NOMO-1 treated with dmso at 0.1 percent for 144 hours (cell line): ENCODE results near the gene ZNF382.
"Not testable (repeated sequence)": the region's sequence is repeated elsewhere in the genome, so short reads cannot be mapped to it uniquely, and the experiment has no call there.

Experiments used
- DNase-seq: peaks from one replicate; lab custom pipeline; 2025; ENCODE audit not compliant: unreplicated experiment; lab: John Stamatoyannopoulos, UW

Gene ZNF382

DNA sequence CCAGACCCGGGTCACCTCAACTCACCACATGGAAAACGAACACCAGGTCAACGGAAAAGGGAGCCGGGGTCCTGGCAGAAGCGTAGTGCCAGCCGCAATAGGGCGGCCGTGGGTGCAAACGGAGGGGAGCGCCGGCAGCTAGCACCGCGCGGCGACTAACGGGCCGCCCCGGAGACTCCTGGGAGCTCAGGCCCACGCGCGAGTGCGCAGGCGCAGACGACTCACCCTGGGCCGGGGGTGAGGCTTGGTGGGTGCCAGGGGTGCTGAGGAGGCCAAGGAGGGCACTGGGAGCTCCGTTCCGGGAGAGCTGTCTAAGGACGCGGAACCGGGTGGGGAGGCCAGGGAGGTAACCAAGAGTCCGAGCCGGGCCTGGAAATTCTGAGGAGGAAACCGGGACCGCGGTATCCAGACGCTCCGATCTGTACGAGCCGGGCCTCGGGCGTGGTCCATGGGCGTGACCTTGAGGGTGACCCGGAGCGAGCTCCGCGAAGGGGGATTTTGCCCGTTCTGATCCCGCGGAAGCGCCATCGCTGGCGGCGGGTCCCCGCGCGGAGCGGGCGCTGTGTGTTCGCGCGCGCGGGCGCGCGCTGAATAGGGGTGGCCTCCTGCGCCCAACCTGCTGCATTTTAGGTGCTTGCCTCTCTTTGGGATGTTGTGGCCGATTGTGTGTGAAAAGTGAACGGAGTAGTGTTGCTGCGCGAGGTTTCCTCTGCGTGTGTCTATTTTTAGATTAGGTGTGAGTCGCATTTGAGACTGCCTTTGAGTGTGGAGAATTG is at the start of gene ZNF382:
TSS of gene ZNF382 (plus strand) at position 213 of the 776 bp plus-strand sequence. CDS start 4,602 bp downstream, outside the sequence.
- DNase-seq = no peak

DNA sequence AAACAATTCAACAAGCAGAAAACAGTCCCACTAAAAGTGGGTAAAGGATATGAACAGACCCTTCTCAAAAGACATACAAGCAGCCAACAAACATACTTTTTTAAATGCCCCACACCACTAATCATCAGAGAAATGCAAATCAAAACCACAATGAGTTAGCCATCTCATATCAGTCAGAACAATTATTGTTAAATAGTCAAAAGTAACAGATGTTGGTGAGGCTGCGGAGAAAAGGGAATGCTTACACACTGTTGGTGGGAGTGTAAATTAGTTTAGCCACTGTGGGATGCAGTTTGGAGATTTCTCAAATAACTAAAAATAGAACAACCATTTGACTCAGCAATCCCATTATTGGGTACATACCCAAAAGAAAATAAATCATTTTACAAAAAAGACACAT is 40.7 kb upstream of the ZNF382 start:
- no peak for DNase-seq

DNA sequence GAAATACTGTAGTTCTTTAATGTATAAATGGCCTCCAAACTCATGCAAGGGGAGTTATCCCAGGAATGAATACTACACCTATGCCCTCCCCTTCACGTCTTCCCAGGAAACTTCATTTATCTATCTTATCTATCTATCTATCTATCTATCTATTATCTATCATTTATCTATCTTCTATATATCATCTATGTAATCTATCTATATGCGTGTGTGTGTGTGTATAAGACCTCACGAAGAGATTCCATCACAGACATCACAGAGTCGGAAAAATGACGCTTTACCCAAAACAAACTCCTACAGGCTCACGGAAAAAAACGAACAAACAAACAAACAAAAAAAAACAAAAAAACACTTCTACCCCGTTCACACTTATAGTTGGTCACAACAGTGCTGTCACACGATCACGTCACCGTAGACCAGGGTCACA is 32.5 kb upstream of the ZNF382 start:
- no peak for DNase-seq

DNA sequence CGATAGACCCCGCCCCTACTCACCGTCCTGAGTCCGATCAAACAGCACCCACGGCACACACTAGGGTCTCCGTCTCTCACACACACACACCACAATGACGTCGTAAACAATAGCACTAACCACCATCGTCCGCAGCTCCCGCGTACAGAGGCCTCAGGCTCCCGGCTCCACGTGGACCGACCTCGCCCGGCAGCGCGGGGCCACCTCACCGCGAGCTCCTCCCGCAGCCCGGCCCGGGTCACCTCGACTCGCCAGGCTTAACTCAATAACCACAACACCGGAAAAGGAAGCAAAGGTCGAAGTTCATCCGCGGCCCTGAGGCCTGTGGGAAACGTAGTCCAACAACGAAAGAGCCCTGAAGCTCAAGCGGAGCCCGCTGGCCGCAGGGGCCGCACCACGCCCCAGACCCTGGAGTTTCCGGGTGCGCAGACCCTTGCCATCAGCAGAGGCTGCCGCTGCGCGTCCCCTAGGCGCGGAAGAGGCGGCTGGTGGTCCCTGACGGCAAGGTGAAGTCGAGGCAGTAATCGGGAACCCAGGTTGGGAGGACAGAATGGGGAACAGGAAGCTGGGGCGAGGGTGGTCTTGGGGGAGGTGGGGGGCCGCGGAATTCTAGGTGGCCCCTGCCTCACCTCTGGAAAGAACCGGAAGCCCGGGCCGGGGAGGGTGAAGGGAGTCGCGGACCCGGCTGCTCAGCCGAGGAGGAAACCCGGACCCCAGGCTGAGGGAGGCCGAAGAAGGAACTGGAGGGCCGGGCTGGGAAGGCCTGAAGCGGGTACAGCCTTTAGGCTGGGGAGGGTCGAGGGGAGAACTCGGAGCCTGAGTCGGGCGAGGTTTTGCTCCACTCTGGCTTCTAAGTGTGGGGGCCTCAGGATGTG is 31.9 kb upstream of the ZNF382 start, which contains the start of gene ZNF529:
TSS of gene ZNF529 (minus strand) at position 273 of the 875 bp plus-strand sequence. CDS start 946 bp downstream, outside the sequence.
- peak; percentile 94 for DNase-seq

DNA sequence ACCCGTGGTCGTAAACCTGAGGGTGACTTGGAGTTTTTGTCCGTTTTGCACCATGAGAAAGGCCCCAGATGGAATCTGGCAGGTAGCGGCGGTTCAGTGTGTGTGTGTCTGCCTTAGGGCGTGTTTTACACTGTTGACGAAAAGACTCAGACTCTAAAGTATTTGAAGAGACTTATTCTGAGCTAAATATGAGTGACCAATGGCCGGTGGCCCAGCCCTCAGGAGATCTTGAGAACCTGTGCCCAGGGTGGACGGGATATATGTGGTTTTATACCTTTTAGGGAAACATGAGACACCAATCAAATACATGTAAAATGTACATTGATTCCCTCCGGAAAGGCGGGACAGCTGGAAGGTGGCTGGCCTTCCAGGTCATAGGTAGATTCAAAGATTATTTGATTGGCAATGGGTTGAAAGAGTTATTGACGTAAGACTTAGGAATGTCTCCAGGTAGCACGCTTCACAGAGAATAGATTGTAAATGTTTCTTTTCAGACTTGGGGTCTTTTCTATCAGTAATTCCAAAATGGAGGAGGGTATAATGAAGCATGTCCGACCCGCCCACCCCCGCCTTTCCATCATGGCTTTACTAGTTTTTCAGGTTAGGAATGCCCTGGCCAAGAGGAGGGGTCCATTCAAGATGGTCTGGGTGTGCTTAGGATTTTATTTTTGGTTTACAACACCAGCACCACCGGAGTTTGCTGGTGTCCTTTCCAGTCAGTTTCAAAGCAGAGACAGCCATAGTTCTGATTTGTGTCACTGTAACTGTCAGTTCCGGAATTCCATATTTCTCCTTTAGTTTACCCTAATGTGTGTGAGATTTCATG is 31.0 kb upstream of the ZNF382 start:
- peak; percentile 28 for DNase-seq

DNA sequence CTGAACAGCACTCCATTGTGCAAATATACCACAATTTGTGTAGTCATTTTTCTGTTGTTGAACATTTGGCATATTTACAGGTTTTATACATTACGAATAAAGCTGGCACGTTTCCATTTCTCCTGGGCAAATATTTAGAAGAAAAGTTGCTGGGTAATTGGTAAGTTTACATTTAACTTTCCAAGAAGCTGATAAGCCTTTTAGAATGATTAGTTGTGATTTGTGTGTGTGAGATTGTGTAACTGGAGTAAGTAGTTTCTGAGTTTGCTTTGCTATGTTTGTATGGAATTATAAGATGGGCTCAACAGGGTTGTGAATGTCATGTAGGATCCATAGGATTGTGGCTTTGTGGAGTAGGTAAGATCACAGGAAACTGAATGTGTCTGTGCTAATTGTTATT is 30.4 kb upstream of the ZNF382 start:
- DNase-seq = no peak

DNA sequence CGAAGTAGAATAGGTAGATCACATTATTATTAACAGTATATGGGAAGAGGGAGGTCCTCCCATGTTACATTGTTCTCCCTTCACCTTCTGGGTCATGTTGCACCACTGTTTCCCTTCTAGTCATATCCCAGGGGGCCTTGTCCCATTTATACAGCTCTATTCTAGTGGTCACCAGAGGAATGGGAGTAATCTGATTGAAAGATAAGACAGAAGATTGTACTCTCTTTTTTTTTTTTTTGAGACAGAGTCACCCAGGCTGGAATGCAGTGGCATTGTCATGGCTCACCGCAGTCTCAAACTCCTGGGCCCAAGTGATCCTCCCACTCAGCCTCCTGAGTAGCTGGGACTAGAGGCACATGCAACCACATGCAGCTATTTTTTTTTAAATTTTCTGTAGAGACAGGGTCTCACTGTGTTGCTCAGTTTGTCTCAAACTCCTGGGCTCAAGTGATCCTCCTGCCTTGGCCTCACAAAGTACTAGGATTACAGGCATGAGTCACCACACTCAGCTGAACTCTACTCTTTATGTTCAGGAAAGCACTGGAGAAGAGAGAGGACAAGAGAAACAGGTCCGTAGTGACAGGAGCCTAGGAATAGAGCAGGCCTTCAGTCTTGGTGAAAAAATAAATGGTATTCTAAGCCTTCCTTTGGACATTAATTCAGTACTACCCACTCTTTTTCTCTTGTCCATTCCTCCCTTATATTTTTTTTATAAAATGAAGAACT is 27.7 kb upstream of the ZNF382 start:
- no peak for DNase-seq

DNA sequence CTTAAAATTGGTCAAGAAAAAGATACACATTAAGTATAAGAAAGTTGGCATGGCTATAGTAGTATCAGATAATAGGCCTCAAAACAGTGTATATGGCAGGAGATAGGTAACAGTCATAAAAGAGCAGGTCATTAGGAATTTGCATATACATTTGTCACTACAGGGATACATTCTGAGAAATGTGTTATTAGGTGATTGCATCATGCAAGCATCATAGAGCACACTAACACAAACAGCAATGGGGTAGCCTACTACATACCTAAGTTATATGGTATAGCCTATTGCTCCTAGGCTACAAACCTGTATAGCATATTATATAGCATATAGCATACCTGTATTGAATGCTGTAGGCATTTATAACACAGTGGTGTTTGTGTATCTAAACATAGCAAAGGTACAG is 25.9 kb upstream of the ZNF382 start:
- DNase-seq = no peak

DNA sequence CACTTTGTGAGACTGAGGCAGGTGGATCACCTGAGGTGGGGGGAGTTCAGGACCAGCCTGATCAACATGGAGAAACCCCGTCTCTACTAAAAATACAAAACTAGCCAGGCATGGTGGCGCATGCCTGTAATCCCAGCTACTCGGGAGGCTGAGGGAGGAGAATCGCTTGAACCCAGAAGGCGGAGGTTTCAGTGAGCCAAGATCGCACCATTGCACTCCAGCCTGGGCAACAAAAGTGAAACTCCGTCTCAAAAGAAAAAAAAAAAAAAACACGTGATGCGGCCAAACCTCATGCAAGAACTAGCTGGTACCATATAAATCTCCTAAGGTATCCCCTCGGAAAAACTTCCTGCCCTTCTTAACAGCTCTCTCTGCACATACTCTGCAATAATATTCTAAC is 2.4 kb upstream of the ZNF382 start:
- DNase-seq = not testable (repeated sequence)

DNA sequence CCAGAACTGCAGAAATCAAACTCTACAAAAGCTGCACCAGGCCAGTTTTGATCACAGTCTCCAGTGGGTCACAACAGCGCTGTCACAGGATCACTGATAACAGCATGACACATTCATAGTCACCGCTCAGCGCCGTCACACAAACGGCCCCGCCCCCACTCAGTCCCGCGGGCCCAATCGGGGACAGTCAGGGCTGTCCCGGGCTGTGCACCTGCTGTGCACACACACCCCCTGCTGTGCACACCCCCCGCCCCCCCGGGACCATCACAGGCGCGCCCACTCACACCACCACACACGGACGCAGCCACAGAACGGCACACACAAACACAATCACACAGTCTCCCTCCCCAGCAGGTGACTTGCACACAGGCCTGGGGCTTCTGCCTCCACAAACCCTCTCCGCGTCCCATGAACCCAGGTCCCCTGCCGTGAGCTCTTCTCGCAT is 435 bp upstream of the ZNF382 start:
- no peak for DNase-seq

DNA sequence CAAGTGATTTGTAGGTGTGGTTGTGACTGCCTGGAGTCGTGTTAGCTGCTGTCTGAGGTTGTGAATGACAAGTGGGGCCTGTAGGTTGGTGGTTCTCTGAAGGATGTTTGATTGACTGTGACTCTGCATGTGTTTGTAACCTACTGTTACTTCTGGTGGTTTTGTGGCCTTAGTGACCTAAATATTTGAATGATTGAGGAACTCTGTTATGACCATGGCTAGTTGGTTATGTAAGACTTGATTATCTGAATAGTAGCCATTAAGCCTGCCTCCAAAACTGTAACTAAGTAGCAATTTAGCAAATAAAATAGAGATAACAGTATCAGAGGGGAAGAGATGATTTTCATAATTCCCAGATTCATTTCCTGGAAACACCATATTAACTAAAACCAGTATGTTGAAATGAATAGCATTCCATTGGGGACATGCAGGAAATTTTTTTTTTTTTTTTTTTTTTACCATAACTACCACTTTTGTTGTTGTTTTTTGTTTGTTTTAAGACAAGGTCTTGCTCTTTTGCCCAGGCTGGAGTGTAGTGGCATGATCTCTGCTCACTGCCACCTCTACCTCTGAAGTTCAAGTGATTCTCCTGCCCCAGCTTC is 865 bp downstream of the ZNF382 start:
- no peak for DNase-seq

DNA sequence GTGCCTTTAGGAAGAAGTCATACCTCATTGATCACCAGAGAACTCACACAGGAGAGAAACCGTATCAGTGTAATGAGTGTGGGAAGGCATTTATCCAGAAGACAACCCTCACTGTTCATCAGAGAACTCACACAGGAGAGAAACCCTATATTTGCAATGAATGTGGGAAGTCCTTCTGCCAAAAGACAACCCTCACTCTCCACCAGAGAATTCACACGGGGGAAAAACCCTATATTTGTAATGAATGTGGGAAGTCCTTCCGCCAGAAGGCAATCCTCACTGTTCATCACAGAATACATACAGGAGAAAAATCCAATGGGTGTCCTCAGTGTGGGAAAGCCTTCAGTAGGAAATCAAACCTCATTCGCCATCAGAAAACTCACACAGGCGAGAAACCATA is 21.9 kb downstream of the ZNF382 start:
- DNase-seq = no peak

DNA sequence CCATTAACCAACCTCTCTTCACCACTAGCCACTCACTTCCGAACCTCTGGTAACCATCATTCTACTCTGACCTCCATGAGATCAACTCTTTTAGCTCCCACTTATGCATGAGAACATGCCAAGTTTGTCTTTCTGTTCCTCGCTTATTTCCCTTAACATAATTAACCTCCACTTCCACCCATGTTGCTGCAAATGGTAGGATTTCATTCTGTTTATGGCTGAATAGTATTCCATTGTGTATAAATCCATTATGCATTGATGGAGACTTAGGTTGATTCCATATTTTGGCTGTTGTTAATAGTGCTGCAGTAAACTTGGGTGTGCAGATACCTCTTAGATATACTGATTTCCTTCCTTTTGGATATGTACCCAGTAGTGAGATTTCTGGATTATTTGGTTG is 30.2 kb downstream of the ZNF382 start:
- DNase-seq = no peak

DNA sequence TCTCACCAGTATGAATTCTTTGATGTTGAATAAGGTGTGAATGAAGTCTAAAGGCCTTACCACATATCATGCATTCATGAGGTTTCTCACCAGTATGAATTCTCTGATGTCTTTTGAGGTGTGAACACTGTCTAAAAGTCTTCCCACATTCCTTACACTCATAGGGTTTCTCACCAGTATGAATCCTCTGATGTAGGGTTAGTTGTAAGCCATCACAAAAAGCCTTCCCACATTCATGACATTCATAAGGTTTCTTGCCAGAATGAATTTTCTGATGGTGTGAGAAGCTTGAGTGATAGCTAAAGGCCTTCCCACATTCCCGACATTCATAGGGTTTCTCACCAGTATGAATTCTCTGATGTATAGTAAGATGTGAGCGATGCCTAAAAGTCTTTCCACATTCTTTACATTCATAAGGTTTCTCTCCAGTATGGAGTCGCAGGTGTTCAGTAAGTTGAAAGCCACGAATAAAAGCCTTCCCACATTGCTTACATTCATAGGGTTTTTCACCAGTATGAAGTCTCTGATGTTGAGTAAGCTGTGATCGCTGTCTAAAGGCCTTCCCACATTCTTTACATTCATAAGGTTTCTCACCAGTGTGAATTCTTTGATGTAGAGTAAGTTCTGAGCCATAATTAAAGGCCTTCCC is 33.9 kb downstream of the ZNF382 start:
- DNase-seq = no peak

DNA sequence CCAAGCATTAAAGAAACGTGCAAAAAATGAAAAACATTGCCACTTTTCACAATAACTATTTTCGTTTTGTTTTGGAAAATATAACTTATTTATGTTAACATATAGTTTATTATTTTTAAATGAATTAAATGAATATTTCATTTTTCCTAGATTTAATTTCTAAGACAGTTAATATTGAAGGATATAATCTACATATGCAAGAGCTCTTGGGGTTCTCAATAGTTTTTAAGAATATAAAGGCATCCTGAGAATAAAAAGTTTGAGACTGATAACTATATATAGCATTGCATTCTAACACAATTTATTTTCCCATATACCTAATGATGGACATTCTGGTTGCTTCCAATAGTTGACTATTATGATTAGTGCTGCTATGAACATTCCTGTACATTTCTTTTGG is 41.6 kb downstream of the ZNF382 start:
- DNase-seq = no peak

DNA sequence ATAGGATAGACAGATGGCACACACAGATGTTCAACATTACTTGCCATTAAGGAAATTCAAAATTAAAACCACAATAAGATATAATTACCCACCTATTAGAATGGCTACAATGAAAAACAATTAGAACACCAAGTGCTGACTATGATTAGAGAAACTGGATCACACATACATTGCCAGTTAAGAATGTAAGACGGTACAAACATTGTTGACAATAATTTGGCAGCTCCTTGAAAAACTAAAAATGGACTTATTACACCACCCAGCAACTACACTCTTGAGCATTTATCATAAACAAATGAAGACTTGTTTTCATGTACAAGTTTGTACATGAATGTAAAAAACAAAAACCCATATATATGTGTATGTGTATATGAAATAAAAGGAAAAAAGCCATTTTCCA is 47.8 kb downstream of the ZNF382 start:
- no peak for DNase-seq

DNA sequence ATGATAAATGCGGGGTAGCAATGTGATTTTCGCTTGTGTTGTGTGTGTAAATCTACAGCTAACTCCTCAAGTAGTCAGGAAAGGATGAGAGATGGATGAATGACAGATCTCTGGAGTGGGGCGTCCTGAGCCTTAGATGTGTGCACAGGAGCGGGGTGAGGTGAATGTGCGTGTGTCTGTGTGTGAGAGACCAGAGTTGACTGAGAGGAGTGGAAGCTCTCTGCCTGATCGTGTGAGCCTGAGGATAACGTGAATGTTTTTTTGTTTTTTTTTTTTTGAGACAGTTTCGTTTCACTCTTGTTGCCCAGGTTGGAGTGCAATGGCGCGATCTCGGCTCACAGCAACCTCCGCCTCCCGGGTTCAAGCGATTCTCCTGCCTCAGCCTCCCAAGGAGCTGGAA is 60.7 kb downstream of the ZNF382 start:
- DNase-seq = no peak

DNA sequence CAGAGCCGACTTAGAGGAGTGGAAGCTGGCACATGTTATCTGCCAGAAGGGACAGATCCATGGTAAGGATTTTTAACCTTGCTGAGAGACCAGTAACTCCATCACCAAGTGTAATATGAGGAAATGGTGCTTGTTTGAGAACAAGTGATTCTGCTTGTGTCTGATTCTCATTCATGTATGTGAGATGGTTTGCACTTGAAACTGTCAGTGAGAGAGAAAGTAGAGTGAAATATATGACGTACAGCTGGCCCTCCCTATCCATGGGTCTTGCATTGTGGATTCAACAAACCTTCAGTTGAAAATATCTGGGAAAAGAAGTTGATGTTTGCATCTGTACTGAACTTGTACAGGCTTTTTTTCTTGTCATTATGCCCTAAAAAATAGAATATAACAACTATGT is 63.5 kb downstream of the ZNF382 start:
- no peak for DNase-seq

DNA sequence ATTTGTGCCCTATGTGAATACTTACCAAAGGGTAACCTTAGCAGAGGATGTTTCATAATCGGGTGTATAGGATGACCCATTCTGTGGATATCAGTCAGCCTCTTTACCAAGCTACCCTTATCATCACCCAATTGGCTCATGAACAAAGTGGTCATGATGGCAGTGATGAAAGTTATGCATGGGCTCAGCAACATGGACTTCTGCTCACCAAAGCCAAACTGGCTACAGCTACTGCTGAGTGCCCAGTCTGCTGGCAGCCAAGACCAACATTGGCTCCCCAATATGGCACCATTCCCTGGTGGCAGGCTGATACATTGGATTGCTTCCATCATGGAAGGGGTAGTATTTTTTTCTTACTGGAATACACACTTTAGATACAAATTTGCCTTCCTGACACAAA is 67.3 kb downstream of the ZNF382 start:
- DNase-seq = no peak

DNA sequence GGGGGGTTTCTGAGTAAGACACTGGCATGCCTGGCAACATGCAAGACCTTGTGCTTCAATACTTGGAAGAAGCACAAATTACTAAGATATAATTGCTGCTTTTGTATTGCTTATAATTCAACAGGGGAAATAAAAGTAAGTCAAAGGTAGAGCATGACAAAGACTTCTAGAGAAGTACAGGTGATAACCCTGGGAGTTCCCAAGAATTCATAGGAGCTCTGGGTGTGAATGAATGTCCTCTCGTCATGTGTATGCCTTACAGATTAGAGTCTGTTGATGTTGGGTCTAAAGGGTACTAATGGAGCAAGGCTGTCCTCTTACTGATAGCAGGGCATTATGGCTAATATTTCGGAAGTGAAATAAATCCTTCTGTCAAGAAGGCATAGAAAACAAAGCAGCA is 69.1 kb downstream of the ZNF382 start:
- DNase-seq = no peak
